AG10803 (cell line): ENCODE results near the gene ATP2A2.

Experiments
- DNase-seq: peaks from one replicate; pipeline ENCODE4 v3.0.0; 2010; ENCODE audit warnings: low read depth
- H3K4me3 ChIP-seq: 2 replicates; pipeline ENCODE4 v1.5.1; 2011; ENCODE audit warnings: mild to moderate bottlenecking, low read length, control low read depth
- TF ChIP-seq, protein P1 (sequence below): conservative IDR thresholded peaks from 2 replicates; pipeline ENCODE4 v1.5.1; 2011; ENCODE audit warnings: mild to moderate bottlenecking, low read length, control low read depth, inconsistent platforms

ATP2A2 gene

DNA sequence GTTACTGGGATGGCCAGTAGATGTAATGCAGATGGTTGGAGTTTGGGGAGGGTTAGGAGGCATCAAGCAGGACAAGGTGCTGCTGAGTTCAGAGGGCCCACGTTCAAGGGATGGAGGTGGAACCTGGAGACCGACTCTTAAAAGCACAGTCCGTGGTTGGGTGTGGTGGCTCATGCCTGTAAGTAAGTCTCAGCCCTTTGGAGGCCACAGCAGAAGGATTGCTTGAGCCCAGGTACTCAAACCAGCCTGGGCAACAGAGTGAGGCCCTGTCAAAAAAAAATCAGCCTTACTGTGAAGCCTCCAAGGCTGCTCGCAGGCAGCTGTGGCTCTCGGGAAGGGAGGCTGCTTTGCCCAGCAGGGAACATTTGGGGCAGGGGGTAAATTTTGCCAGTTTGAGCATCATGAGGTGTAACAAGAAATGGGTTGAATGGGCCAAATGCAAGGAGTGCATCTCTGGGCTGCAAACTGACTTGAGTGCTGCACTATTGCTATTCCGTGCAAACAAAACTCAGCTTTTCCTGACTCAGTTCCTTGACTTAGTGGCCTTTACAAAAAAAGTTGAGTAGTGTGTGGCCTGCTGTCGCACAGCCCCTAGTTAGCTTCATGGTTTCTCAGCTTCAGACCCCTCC lies 67.5 kb downstream of the ATP2A2 start:
- TF ChIP-seq, protein P1, sequence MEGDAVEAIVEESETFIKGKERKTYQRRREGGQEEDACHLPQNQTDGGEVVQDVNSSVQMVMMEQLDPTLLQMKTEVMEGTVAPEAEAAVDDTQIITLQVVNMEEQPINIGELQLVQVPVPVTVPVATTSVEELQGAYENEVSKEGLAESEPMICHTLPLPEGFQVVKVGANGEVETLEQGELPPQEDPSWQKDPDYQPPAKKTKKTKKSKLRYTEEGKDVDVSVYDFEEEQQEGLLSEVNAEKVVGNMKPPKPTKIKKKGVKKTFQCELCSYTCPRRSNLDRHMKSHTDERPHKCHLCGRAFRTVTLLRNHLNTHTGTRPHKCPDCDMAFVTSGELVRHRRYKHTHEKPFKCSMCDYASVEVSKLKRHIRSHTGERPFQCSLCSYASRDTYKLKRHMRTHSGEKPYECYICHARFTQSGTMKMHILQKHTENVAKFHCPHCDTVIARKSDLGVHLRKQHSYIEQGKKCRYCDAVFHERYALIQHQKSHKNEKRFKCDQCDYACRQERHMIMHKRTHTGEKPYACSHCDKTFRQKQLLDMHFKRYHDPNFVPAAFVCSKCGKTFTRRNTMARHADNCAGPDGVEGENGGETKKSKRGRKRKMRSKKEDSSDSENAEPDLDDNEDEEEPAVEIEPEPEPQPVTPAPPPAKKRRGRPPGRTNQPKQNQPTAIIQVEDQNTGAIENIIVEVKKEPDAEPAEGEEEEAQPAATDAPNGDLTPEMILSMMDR, result no peak
- H3K4me3 ChIP-seq, result no peak overlapping the region
- DNase-seq, result no peak

DNA sequence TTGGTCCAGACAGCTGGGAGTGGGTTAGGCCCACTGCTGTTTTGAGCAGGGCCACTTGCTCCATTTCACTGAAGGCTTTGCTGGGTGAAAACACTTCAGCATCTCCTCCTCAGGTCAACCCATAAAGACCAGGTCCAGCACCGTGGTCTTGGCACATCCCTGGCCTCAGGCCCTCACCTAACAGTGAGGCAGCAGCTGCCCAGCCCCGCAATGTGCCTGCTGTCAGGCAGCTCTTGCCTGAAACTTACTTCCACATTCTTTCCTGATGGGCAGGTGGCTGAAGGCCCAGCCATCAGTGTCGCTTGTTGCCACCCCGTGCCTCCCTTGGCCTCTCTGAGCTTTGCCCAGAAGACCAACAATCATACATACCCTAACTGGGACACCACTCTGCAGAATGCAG lies 68.0 kb downstream of the ATP2A2 start:
- H3K4me3 ChIP-seq, result no peak overlapping the region
- no peak for DNase-seq

DNA sequence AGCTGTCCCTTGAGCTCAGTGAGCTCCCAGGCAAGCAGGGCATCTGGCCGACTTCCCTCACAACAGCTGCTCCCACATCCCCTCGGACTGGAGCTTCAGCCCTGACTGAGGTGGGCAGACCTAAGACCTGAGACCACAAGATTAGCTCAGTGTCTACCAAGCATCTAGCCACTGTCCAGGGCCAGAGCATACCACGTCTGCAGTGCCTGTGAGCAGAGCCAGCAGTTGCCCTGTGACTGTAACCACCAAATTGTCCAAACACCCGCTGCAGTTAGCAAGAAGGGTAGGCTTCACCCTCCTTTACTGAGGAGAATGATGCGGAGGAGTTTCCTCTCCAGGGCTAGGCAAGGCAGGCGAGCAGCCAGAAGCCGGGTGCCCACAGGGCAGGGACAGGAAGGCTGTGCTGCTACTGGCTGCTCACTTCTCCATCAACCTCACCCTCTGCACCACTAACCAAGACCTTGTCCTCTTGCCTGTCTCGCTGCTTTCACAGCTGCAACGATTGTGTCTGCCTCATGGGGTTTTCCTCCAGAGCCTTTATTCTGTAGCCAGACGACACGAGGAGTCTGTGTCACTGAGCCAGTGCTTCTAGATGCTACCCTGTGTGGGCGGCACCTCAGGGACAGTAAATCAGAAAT lies 68.6 kb downstream of the ATP2A2 start:
- DNase-seq, result no peak
- H3K4me3 ChIP-seq, result no peak overlapping the region
- TF ChIP-seq, protein P1, result no peak

More for the DNA sequence above, 68.0 kb downstream of the ATP2A2 start:
- TF ChIP-seq, protein P1, result no peak

DNA sequence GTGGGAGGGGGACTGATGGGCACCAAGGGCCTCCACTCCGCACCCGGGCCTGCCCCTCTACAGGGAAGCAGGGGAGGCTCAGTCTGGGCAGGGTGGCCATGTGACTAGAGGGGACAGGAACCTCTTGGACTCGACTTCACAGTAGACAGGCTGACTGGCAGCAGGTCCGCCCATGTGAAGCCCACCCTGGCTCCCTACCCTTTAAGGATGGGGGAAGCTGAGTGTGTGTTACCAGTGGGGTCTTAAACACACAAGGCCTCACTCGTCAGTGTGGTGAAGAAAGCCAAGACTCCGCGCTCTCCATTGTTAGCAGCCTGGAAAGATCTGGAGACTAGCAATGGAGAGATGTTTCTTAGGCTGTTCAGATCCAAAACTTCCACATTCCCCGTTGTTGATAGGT lies 70.1 kb downstream of the ATP2A2 start:
- no peak for DNase-seq
- no peak overlapping the region for H3K4me3 ChIP-seq
- TF ChIP-seq, protein P1, result no peak

DNA sequence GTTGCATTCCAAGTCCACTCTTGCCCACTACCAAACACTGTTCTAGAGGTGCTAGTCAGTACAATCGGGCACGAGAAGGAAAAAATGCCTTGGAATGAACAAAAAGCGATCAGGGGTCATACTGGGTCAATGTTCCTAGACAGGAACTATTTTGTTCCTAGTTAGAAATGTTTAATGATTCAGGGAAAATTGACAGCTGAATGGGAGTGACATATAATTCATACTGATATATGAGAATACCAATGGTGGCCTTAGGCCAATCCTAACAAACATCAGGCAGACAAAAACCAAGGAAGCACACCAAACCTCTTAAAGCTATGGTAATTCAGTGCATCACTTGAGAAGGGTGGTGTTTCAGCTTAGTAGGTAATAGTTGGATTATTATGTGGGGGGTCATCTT lies 71.4 kb downstream of the ATP2A2 start:
- H3K4me3 ChIP-seq, result no peak overlapping the region
- DNase-seq, result no peak
- TF ChIP-seq, protein P1, result no peak

DNA sequence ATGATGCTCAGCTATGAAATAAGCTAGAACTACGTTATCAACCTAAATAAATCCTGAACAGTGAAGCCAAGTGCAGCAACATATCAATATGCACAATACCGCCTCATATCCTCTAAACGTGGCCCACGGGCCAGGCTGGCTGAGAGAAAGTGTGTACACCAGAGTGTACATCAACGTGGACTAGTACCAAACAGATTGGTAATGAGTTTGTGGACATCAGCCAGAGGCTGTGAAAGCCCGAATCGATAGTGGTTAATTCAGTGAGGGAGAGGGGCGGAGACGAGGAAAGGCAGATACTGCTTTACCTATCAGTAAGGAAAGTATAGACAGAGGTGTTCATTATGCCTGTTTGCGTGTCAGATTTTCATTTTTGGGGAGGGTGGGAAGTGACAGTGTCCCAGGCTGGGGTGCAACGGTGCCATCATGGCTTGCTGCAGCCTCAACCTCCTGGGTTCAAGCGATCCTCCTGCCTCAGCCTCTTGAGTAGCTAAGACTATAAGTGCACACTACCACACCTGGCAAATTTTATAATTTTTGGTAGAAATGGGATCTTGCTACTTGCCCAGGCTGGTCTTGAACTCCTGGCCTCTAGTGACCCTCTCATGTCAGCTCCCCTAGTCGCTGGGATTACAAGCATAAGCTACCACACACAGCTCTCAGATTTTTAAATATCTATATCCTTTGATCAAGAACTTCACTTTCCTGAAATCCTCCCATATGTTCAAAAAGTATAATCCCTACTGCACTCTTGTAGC lies 72.3 kb downstream of the ATP2A2 start:
- H3K4me3 ChIP-seq, result no peak overlapping the region
- TF ChIP-seq, protein P1, result no peak
- no peak for DNase-seq
